H1 (cell line): ENCODE data around the gene TUBE1. TPM values are rescaled to one million over a fixed set of nuclear protein-coding genes. Genes with fewer than 3 reads are reported as not detected.

Experiments used
- CTCF ChIA-PET: fragments of 300-600 bp; sonication (Branson Sonifier 250); formaldehyde crosslinking; loops from one replicate; lab custom pipeline; 2021; ENCODE audit not compliant: partially characterized antibody; lab: Charles Lee
- POLR2A ChIA-PET: fragments of 300-600 bp; sonication (Branson Sonifier 250); formaldehyde crosslinking; loops from one replicate; lab custom pipeline; 2021; ENCODE audit warnings: inconsistent platforms; ENCODE audit not compliant: partially characterized antibody; lab: Charles Lee
- DNase-seq, 2 experiments: peaks; one replicate each; pipeline versions ENCODE4 v3.0.0 to v3.0.0-alpha.2; 2010 to 2022; ENCODE audit warnings: low spot score in 2 of 2, low read depth in 1 of 2, mixed read lengths in 1 of 2
- FAIRE-seq: peaks from 2 replicates; lab custom pipeline; 2011; peaks lifted over from hg19 to GRCh38; lab: Jason Lieb, UNC
- H2AFZ ChIP-seq: 2 replicates; pipeline ENCODE4 v1.8.1; 2012; ENCODE audit warnings: low read length, inconsistent platforms
- H2AK5ac ChIP-seq: 2 replicates; pipeline ENCODE4 v1.6.1; 2013; ENCODE audit warnings: low read depth, low read length
- H2BK120ac ChIP-seq: replicated peaks from 2 replicates; pipeline ENCODE3; 2013; ENCODE audit warnings: low read depth, low read length, inconsistent platforms
- H2BK12ac ChIP-seq: 2 replicates; pipeline ENCODE4 v1.6.1; 2013; ENCODE audit warnings: low read depth, low read length
- H2BK15ac ChIP-seq: 2 replicates; pipeline ENCODE4 v1.6.1; 2013; ENCODE audit warnings: low read length
- H2BK20ac ChIP-seq: 2 replicates; pipeline ENCODE4 v1.6.1; 2013; ENCODE audit warnings: low read length
- H2BK5ac ChIP-seq: 2 replicates; pipeline ENCODE4 v1.6.1; 2013; ENCODE audit warnings: low read depth, low read length
- H3K14ac ChIP-seq: 2 replicates; pipeline ENCODE4 v1.6.1; 2013; ENCODE audit warnings: inconsistent platforms; ENCODE audit not compliant: insufficient read length
- H3K18ac ChIP-seq: 2 replicates; pipeline ENCODE4 v1.6.1; 2013; ENCODE audit warnings: low read length; ENCODE audit errors: extremely low read depth
- H3K23ac ChIP-seq: 2 replicates; pipeline ENCODE4 v1.6.1; 2013; ENCODE audit warnings: inconsistent platforms; ENCODE audit not compliant: insufficient read length
- H3K23me2 ChIP-seq: 2 replicates; pipeline ENCODE4 v1.6.1; 2013; ENCODE audit warnings: low read depth, low read length
- H3K27ac ChIP-seq: 2 replicates; pipeline ENCODE4 v1.6.1; 2011; ENCODE audit warnings: low read depth, low read length, inconsistent platforms
- H3K27me3 ChIP-seq, 4 experiments: replicated peaks in 1 of 4; 1 replicate in 1 of 4; 2 replicates in 3 of 4; pipeline versions ENCODE4 v1.6.1 to v1.8.1; 2011 to 2013; ENCODE audit warnings: low read length in 3 of 4, mild to moderate bottlenecking in 3 of 4, inconsistent platforms in 2 of 4, mixed read lengths in 2 of 4, moderate library complexity in 1 of 4; ENCODE audit not compliant: control insufficient read depth in 3 of 4, insufficient read depth in 3 of 4; ENCODE audit errors: extremely low read depth in 1 of 4
- H3K36me3 ChIP-seq, 4 experiments: 2 replicates each; pipeline versions ENCODE4 v1.6.1 to v1.8.1; 2011 to 2013; ENCODE audit warnings: mild to moderate bottlenecking in 4 of 4, low read length in 3 of 4, moderate library complexity in 2 of 4, control low read depth in 1 of 4, inconsistent platforms in 1 of 4; ENCODE audit not compliant: insufficient read depth in 4 of 4, control insufficient read depth in 2 of 4
- H3K4ac ChIP-seq: replicated peaks from 2 replicates; pipeline ENCODE3; 2013; ENCODE audit warnings: low read length, low read depth, mixed read lengths, inconsistent platforms; ENCODE audit not compliant: insufficient read length
- H3K4me1 ChIP-seq, 4 experiments: replicated peaks in 1 of 4; 1 replicate in 1 of 4; 2 replicates in 3 of 4; pipeline versions ENCODE4 v1.6.1 to v1.8.1; 2011 to 2013; ENCODE audit warnings: low read length in 3 of 4, inconsistent platforms in 2 of 4, mixed read lengths in 1 of 4; ENCODE audit not compliant: insufficient read depth in 4 of 4, control insufficient read depth in 3 of 4
- H3K4me2 ChIP-seq, 2 experiments: 2 replicates each; pipeline versions ENCODE4 v1.6.1 to v1.8.1; 2011 to 2013; ENCODE audit warnings: low read depth in 2 of 2, low read length in 2 of 2, control low read depth in 1 of 2, inconsistent platforms in 1 of 2, mild to moderate bottlenecking in 1 of 2; ENCODE audit not compliant: insufficient read depth in 1 of 2
- H3K4me3 ChIP-seq, 4 experiments: fragments of 200-600, 300-600 bp in 1 of 4; sonication (generic), shearing (Covaris generic), sonication (Bioruptor Twin) in 1 of 4; 2 replicates each; pipeline versions ENCODE4 v1.5.1 to v1.8.1; 2011 to 2016; ENCODE audit warnings: low read length in 4 of 4, low read depth in 3 of 4, control low read depth in 2 of 4, inconsistent platforms in 2 of 4, mild to moderate bottlenecking in 2 of 4, mixed read lengths in 1 of 4, moderate library complexity in 1 of 4; ENCODE audit not compliant: insufficient read depth in 2 of 4; ENCODE audit errors: extremely low read depth in 1 of 4
- H3K56ac ChIP-seq: replicated peaks from 2 replicates; pipeline ENCODE3; 2013; ENCODE audit warnings: low read depth, mild to moderate bottlenecking, mixed read lengths, low read length, inconsistent platforms; ENCODE audit not compliant: insufficient read length
- H3K79me1 ChIP-seq: 2 replicates; pipeline ENCODE4 v1.6.1; 2013; ENCODE audit warnings: low read depth, low read length, control low read depth
- H3K79me2 ChIP-seq, 2 experiments: 2 replicates each; pipeline versions ENCODE4 v1.6.1 to v1.8.1; 2012 to 2013; ENCODE audit warnings: low read length in 2 of 2, mild to moderate bottlenecking in 2 of 2, inconsistent platforms in 1 of 2; ENCODE audit not compliant: insufficient read depth in 2 of 2, control insufficient read depth in 1 of 2
- H3K9ac ChIP-seq, 4 experiments: replicated peaks in 1 of 4; 1 replicate in 1 of 4; 2 replicates in 3 of 4; pipeline versions ENCODE4 v1.6.1 to v1.8.1; 2011 to 2013; ENCODE audit warnings: low read depth in 3 of 4, low read length in 3 of 4, control low read depth in 2 of 4, mild to moderate bottlenecking in 2 of 4, moderate library complexity in 2 of 4, inconsistent platforms in 1 of 4; ENCODE audit errors: extremely low read depth in 1 of 4
- H3K9me3 ChIP-seq, 2 experiments: 2 replicates each; pipeline versions ENCODE4 v1.6.1 to v1.8.1; 2012 to 2013; ENCODE audit warnings: mild to moderate bottlenecking in 2 of 2, moderate library complexity in 2 of 2, control low read depth in 1 of 2, inconsistent platforms in 1 of 2, low read depth in 1 of 2, low read length in 1 of 2, mixed read lengths in 1 of 2; ENCODE audit not compliant: insufficient read depth in 2 of 2
- H4K20me1 ChIP-seq, 2 experiments: replicated peaks in 1 of 2; 2 replicates each; pipeline versions ENCODE3 to v1.8.1; 2011 to 2013; ENCODE audit warnings: inconsistent platforms in 2 of 2, low read length in 2 of 2, mild to moderate bottlenecking in 1 of 2; ENCODE audit not compliant: insufficient read depth in 2 of 2, control insufficient read depth in 1 of 2
- H4K5ac ChIP-seq: 2 replicates; pipeline ENCODE4 v1.6.1; 2013; ENCODE audit warnings: low read length, low read depth, mixed read lengths, inconsistent platforms; ENCODE audit not compliant: insufficient read length
- H4K8ac ChIP-seq: 2 replicates; pipeline ENCODE4 v1.8.0; 2013; ENCODE audit warnings: mild to moderate bottlenecking, moderate library complexity, low read length, inconsistent platforms; ENCODE audit not compliant: insufficient read depth; ENCODE audit errors: extremely low read depth
- H4K91ac ChIP-seq: replicated peaks from 2 replicates; pipeline ENCODE3; 2013; ENCODE audit warnings: low read length, mixed read lengths, inconsistent platforms; ENCODE audit not compliant: insufficient read length
- FOSL1 ChIP-seq: IDR thresholded peaks from 2 replicates; pipeline ENCODE4 v1.6.1; 2011; ENCODE audit warnings: mild to moderate bottlenecking, low read depth, low read length, moderate library complexity; ENCODE audit not compliant: insufficient read depth
- GTF2F1 ChIP-seq: IDR thresholded peaks from 2 replicates; pipeline ENCODE4 v1.6.1; 2012; ENCODE audit warnings: low read depth, low read length, improper control_type of control experiment, borderline replicate concordance
- JUN ChIP-seq: IDR thresholded peaks from 2 replicates; pipeline ENCODE4 v1.6.1; 2011; ENCODE audit warnings: low read depth, mild to moderate bottlenecking, improper control_type of control experiment, low read length
- POLR2A ChIP-seq, 2 experiments: IDR thresholded peaks; 1 replicate in 1 of 2; 2 replicates in 1 of 2; pipeline ENCODE4 v1.6.1; 2011; ENCODE audit warnings: low read depth in 2 of 2, low read length in 2 of 2, mild to moderate bottlenecking in 2 of 2; ENCODE audit errors: control extremely low read depth in 1 of 2
- SIN3A ChIP-seq, 2 experiments: IDR thresholded peaks in 1 of 2; conservative IDR thresholded peaks in 1 of 2; 2 replicates each; pipeline ENCODE4 v1.6.1; 2011 to 2012; ENCODE audit warnings: low read length in 2 of 2, improper control_type of control experiment in 1 of 2, low read depth in 1 of 2, mild to moderate bottlenecking in 1 of 2
- SIRT6 ChIP-seq: IDR thresholded peaks from one replicate; pipeline ENCODE4 v1.7.1; 2012; ENCODE audit warnings: low read length, inconsistent platforms
- TAF7 ChIP-seq: optimal IDR thresholded peaks from 2 replicates; pipeline ENCODE3; 2011; ENCODE audit warnings: low read depth, mild to moderate bottlenecking, inconsistent platforms, low read length, moderate library complexity, borderline replicate concordance
- ZNF274 ChIP-seq: IDR thresholded peaks from 2 replicates; pipeline ENCODE4 v1.7.0; 2012; ENCODE audit warnings: low read length, borderline replicate concordance; ENCODE audit errors: extremely low read depth
- WGBS, 2 experiments: shearing (Covaris generic) in 1 of 2; methylation state at CpG; one replicate each; pipeline versions ENCODE4 v1.1.6 to v1.1.7; 2013 to 2015; ENCODE audit warnings: low lambda C conversion rate in 2 of 2, mixed read lengths in 2 of 2, inconsistent platforms in 1 of 2, low coverage in 1 of 2, missing lambda C conversion rate in 1 of 2; ENCODE audit not compliant: insufficient replicate concordance in 2 of 2, insufficient coverage in 1 of 2, insufficient read length in 1 of 2; ENCODE audit errors: extremely low coverage in 1 of 2, missing lambda C conversion rate in 1 of 2; 5-methylcytosine and 5-hydroxymethylcytosine counted together
- polyA plus RNA-seq, 7 experiments: library from polyadenylated mRNA; depleted of rRNA in 3 of 7; stranded (reverse) in 5 of 7; unstranded in 2 of 7; fragments of >200 nt in 5 of 7; fragments of 200-250 nt in 2 of 7; gene quantifications; 1 replicate in 5 of 7; 2 replicates in 1 of 7; 4 replicates in 1 of 7; pipeline versions ENCODE4 v1.2.1 to v1.2.3, GENCODE V29; 2011 to 2013; ENCODE audit warnings: missing spikeins in 2 of 7, mixed read lengths in 2 of 7
- total RNA-seq: library from RNA; stranded (reverse); fragmentation: NEBNext Ultra II Directional; extraction: Animal tissue kit (Norgen Biotek cat#: 25700); gene quantifications from 2 replicates; pipeline ENCODE4 v1.2.1, GENCODE V29; 2021

The TUBE1 gene
- total and polyA plus RNA-seq, 2 of the 8 experiments (the other 6 are each of a cell fraction or from before 2014, with no cell fraction given): 8.0 to 15.9 TPM

- no peak overlapping the region for H3K4ac ChIP-seq
- no peak overlapping the region for H3K23ac ChIP-seq
- CTCF ChIA-PET: interaction anchor here (0.7 to 1.7 kb wide), 3 partner anchors 9 to 114 kb away, joined by 5 to 6 read pairs (median 5); no protein-coding TSS in a partner anchor
- no peak overlapping the region for H3K56ac ChIP-seq
- no peak overlapping the region for H3K14ac ChIP-seq
- no peaks in the 10 kb centered on the region for H3K79me1 ChIP-seq
- no peak overlapping the region for H2BK5ac ChIP-seq
- WGBS, 2 experiments: 82% methylated on average over 7 of the region's 7 CpGs; no CpG with 5 or more reads in 1 of the 2 experiments
- FAIRE-seq: no peak
- H4K8ac ChIP-seq: no peak overlapping the region
- POLR2A ChIA-PET: no interaction called here
- H2BK15ac ChIP-seq: no peak overlapping the region
- no peak overlapping the region for H4K5ac ChIP-seq
- no peak overlapping the region for H3K18ac ChIP-seq
- DNase-seq: no peak
- no peaks in the 10 kb centered on the region for H3K36me3 ChIP-seq
- no peak overlapping the region for H3K4me3 ChIP-seq
- H3K27me3 ChIP-seq: no peaks in the 10 kb centered on the region
- H2AK5ac ChIP-seq: no peak overlapping the region
- H3K4me1 ChIP-seq: no peaks in the 10 kb centered on the region
- H2BK12ac ChIP-seq: no peak overlapping the region
- H2BK120ac ChIP-seq: no peak overlapping the region
- no peak overlapping the region for H2AFZ ChIP-seq
- no peak overlapping the region for H4K91ac ChIP-seq
- peaks cover 0 to 6% of the 10 kb centered on the region in 2 experiments; a peak in 1 of 4 replicates for H3K9me3 ChIP-seq
- no peaks in the 10 kb centered on the region for H4K20me1 ChIP-seq
- H3K23me2 ChIP-seq: no peaks in the 10 kb centered on the region
- no peak overlapping the region for H3K4me2 ChIP-seq
- no peak overlapping the region for H3K27ac ChIP-seq
- no peak overlapping the region for H3K9ac ChIP-seq
- no peaks in the 10 kb centered on the region for H3K79me2 ChIP-seq
- TF ChIP-seq GTF2F1 (no peak), POLR2A (IDR thresholded peaks at IDR 0.05; ENCODE audit: control extremely low read depth in 1 of 2, low read depth in 2 of 2, low read length in 2 of 2) (no peak), SIN3A (conservative IDR thresholded peaks at IDR 0.05 in 1 of 2, IDR thresholded peaks at IDR 0.05 in 1 of 2; ENCODE audit: low read depth in 1 of 2, low read length in 2 of 2) (no peak), TAF7 (no peak), JUN (no peak), SIRT6 (no peak), FOSL1 (no peak), ZNF274 (no peak)
- H2BK20ac ChIP-seq: no peak overlapping the region
Observed at GRCh38 chr6:112049996-112050395, 37.3 kb downstream of the TUBE1 start.
